ENCODE results near the gene RASGRF2. TPM values are rescaled to one million over a fixed set of nuclear protein-coding genes. Genes with fewer than 3 reads are reported as not detected.

The RASGRF2 gene
- total and polyA plus RNA-seq, 9 of the 15 experiments (the other 6 are each of a cell fraction or from before 2014, with no cell fraction given): 0.01 to 0.22 (median 0.08) TPM; not detected in 2

- TF ChIP-seq CAMTA2 (CRISPR knock-in tag; conservative IDR thresholded peaks at IDR 0.05): no peak
- no peak for TF ChIP-seq FOXK2 (conservative IDR thresholded peaks at IDR 0.05 in 1 of 2, IDR thresholded peaks at IDR 0.05 in 1 of 2; ENCODE audit: low read depth in 2 of 2)
- no peak for TF ChIP-seq RAD51 (IDR thresholded peaks at IDR 0.05; ENCODE audit: borderline replicate concordance, low read depth)
- TF ChIP-seq BHLHE40 (IDR thresholded peaks at IDR 0.05; ENCODE audit: low read length): no peak
These were observed 14.9 kb downstream of the RASGRF2 start (continued) for GRCh38 chr5:80975065-80975464.

DNA sequence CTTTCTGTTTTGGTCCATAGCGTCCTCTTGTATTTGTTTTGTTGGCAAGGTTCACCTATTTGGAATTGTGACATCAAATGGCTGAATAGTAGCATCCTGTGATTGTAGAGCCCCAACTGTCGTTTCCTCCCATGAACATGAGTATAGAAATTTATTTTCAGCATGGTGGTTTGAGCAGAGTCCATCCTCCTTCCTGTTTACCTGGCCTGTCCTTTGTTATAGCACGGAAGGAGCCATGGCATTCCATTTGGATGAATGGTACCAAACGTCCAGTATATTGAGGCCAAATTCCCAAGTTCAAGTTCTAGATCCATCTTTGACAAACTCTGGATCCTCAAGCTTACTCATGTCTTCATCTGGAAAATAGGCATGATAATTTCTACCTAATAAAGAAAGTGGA is 16.8 kb downstream of the RASGRF2 start:
- Histone ChIP-seq H3K79me2 (ENCODE audit: control insufficient read depth, insufficient read depth, low read length) (no peaks in the 10 kb centered on the region), H2AFZ (ENCODE audit: low read depth, low read length) (no peak overlapping the region), H3K36me3 (ENCODE audit: control insufficient read depth, insufficient read depth, low read length) (no peaks in the 10 kb centered on the region), H3K4me1 (replicated peaks in 1 of 2; ENCODE audit: control insufficient read depth in 2 of 2, insufficient read depth in 2 of 2, low read length in 2 of 2) (no peaks in the 10 kb centered on the region), H4K20me1 (replicated peaks; ENCODE audit: control insufficient read depth, insufficient read depth, low read length) (no peaks in the 10 kb centered on the region), H3K4me3 (no peak overlapping the region), H3K27ac (ENCODE audit: extremely low read depth, low read depth, low read length) (no peak overlapping the region), H3K27me3 (ENCODE audit: control insufficient read depth in 2 of 2, insufficient read depth in 2 of 2, low read length in 2 of 2) (peaks cover 13 to 38% of the 10 kb centered on the region in 2 experiments), H3K9me1 (ENCODE audit: control insufficient read depth, insufficient read depth, low read length) (no peaks in the 10 kb centered on the region), H3K9me3 (replicated peaks; ENCODE audit: control insufficient read depth, insufficient read depth, low read depth, low read length) (no peaks in the 10 kb centered on the region), H3K4me2 (ENCODE audit: insufficient read depth, low read length) (no peak overlapping the region), H3K9ac (ENCODE audit: insufficient read depth in 1 of 2, low read depth in 2 of 2, low read length in 2 of 2) (no peak overlapping the region)
- FAIRE-seq: no peak
- WGBS (ENCODE audit: insufficient coverage, low coverage, missing lambda C conversion rate): 2% methylated on average over 4 of the region's 4 CpGs
- TF ChIP-seq HDAC2 (IDR thresholded peaks at IDR 0.05) (no peak), DACH1 (IDR thresholded peaks at IDR 0.05; ENCODE audit: partially characterized antibody) (no peak), CEBPB (tag; IDR thresholded peaks at IDR 0.05) (no peak), LEF1 (IDR thresholded peaks at IDR 0.05) (no peak), SMAD2 (IDR thresholded peaks at IDR 0.05; ENCODE audit: low read depth, low read length) (no peak), ETV6 (IDR thresholded peaks at IDR 0.05; ENCODE audit: borderline replicate concordance in 1 of 2, low read depth in 2 of 2, low read length in 1 of 2) (no peak), ETV6 (CRISPR knock-in tag; IDR thresholded peaks at IDR 0.05; ENCODE audit: borderline replicate concordance) (no peak), MEIS2 (IDR thresholded peaks at IDR 0.05; ENCODE audit: partially characterized antibody) (no peak), FIP1L1 (IDR thresholded peaks at IDR 0.05; ENCODE audit: low read depth, low read length, poor library complexity, severe bottlenecking) (no peak), PURB (CRISPR knock-in tag; IDR thresholded peaks at IDR 0.05; ENCODE audit: low read depth) (no peak), SREBF2 (CRISPR knock-in tag; IDR thresholded peaks at IDR 0.05) (no peak), FOXJ3 (CRISPR knock-in tag; IDR thresholded peaks at IDR 0.05) (no peak), ERF (CRISPR knock-in tag; IDR thresholded peaks at IDR 0.05) (no peak), ARID3B (CRISPR knock-in tag; IDR thresholded peaks at IDR 0.05; ENCODE audit: borderline replicate concordance) (no peak), ZNF766 (CRISPR knock-in tag; conservative IDR thresholded peaks at IDR 0.05) (no peak), U2AF2 (optimal IDR thresholded peaks at IDR 0.05; ENCODE audit: low read depth, low read length) (no peak)
- TF ChIP-seq, protein P1, sequence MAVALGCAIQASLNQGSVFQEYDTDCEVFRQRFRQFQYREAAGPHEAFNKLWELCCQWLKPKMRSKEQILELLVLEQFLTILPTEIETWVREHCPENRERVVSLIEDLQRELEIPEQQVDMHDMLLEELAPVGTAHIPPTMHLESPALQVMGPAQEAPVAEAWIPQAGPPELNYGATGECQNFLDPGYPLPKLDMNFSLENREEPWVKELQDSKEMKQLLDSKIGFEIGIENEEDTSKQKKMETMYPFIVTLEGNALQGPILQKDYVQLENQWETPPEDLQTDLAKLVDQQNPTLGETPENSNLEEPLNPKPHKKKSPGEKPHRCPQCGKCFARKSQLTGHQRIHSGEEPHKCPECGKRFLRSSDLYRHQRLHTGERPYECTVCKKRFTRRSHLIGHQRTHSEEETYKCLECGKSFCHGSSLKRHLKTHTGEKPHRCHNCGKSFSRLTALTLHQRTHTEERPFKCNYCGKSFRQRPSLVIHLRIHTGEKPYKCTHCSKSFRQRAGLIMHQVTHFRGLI (CRISPR knock-in tag; IDR thresholded peaks at IDR 0.05): no peak
- no TSS peak for BruUV-seq (replicated peaks)
- CTCF ChIA-PET (ENCODE audit: low intra/inter-chr PET ratio): no interaction called here
- ATAC-seq: no peak
- no peak for DNase-seq (ENCODE audit: extremely low read depth in 1 of 4, low spot score in 3 of 4)
- intact Hi-C loops (cut with micrococcal nuclease) (no loop called here), in situ Hi-C loops (cut with MboI) (no loop called here)
- POLR2A ChIA-PET: interaction anchor here (0.8 kb wide), 1 partner anchor 34 kb away, joined by 3 read pairs; no protein-coding TSS in a partner anchor

Data from K562 (cell line).